Endothelial cell of umbilical vein (primary cell): Measurements from ENCODE around the gene STAT2. TPM values are rescaled to one million over a fixed set of nuclear protein-coding genes. Genes with fewer than 3 reads are reported as not detected.

Experiments
- BruUV-seq: library from RNA; stranded (reverse); fragments of 400-500 nt; replicated peaks from 2 replicates; lab custom pipeline; 2021; lab: Mats Ljungman, UMichigan
- CTCF ChIA-PET: fragments of 300-600, 350-600 bp; sonication (Branson Sonifier 250); formaldehyde crosslinking; loops from one replicate; lab custom pipeline; 2021; ENCODE audit warnings: antibody characterized with exemption, inconsistent platforms; lab: Charles Lee
- POLR2A ChIA-PET: fragments of 300-600, 350-600 bp; sonication (Branson Sonifier 250); formaldehyde crosslinking; loops from one replicate; lab custom pipeline; 2021; ENCODE audit warnings: antibody characterized with exemption, inconsistent platforms; lab: Charles Lee
- DNase-seq: peaks from one replicate; pipeline ENCODE4 v3.0.0-alpha.2; 2011; ENCODE audit warnings: low read depth, low spot score
- FAIRE-seq: peaks from 2 replicates; lab custom pipeline; 2011; peaks lifted over from hg19 to GRCh38; lab: Jason Lieb, UNC
- H2AFZ ChIP-seq: 2 replicates; pipeline ENCODE4 v1.6.0; 2012; ENCODE audit warnings: low read depth, low read length, control low read depth, inconsistent platforms
- H3K27ac ChIP-seq: 2 replicates; pipeline ENCODE4 v1.5.1; 2011; ENCODE audit warnings: low read depth, mild to moderate bottlenecking, control low read depth, low read length, moderate library complexity; ENCODE audit not compliant: insufficient read depth
- H3K27me3 ChIP-seq, 2 experiments: 2 replicates each; pipeline versions ENCODE4 v1.6.0 to v1.6.1; 2011; ENCODE audit warnings: low read length in 2 of 2, mixed read lengths in 1 of 2; ENCODE audit not compliant: control insufficient read depth in 2 of 2, insufficient read depth in 2 of 2
- H3K36me3 ChIP-seq, 2 experiments: 2 replicates in 1 of 2; 3 replicates in 1 of 2; pipeline ENCODE4 v1.5.1; 2011; ENCODE audit warnings: low read length in 2 of 2, mild to moderate bottlenecking in 1 of 2, moderate library complexity in 1 of 2; ENCODE audit not compliant: control insufficient read depth in 2 of 2, insufficient read depth in 2 of 2; ENCODE audit errors: extremely low read depth in 1 of 2
- H3K4me1 ChIP-seq: 3 replicates; pipeline ENCODE4 v1.5.1; 2011; ENCODE audit warnings: mild to moderate bottlenecking, low read length; ENCODE audit not compliant: control insufficient read depth, insufficient read depth; ENCODE audit errors: extremely low read depth
- H3K4me2 ChIP-seq: 2 replicates; pipeline ENCODE4 v1.6.1; 2011; ENCODE audit warnings: low read length, control low read depth, mixed read lengths; ENCODE audit not compliant: insufficient read depth
- H3K4me3 ChIP-seq, 3 experiments: fragments of 200-600 bp in 1 of 3; sonication (generic), shearing (Covaris generic) in 1 of 3; replicated peaks in 1 of 3; 2 replicates each; pipeline ENCODE4 v1.5.1; 2011 to 2016; ENCODE audit warnings: control low read depth in 3 of 3, low read length in 3 of 3, mild to moderate bottlenecking in 2 of 3, inconsistent platforms in 1 of 3, low read depth in 1 of 3, moderate library complexity in 1 of 3; ENCODE audit not compliant: insufficient read depth in 1 of 3
- H3K79me2 ChIP-seq: 2 replicates; pipeline ENCODE4 v1.6.0; 2012; ENCODE audit warnings: low read length, inconsistent platforms; ENCODE audit not compliant: control insufficient read depth, insufficient read depth
- H3K9ac ChIP-seq: replicated peaks from 2 replicates; pipeline ENCODE3; 2011; ENCODE audit warnings: low read length, control low read depth; ENCODE audit not compliant: insufficient read depth; ENCODE audit errors: extremely low read depth
- H3K9me1 ChIP-seq: replicated peaks from 3 replicates; pipeline ENCODE4 v1.6.0; 2011; ENCODE audit warnings: mild to moderate bottlenecking, low read length; ENCODE audit not compliant: control insufficient read depth, insufficient read depth; ENCODE audit errors: extremely low read depth
- H3K9me3 ChIP-seq: replicated peaks from 2 replicates; pipeline ENCODE4 v1.5.1; 2012; ENCODE audit warnings: low read length, inconsistent platforms; ENCODE audit not compliant: control insufficient read depth, insufficient read depth
- H4K20me1 ChIP-seq: replicated peaks from 2 replicates; pipeline ENCODE3; 2011; ENCODE audit warnings: mild to moderate bottlenecking, low read length; ENCODE audit not compliant: control insufficient read depth, insufficient read depth; ENCODE audit errors: extremely low read depth
- FOS ChIP-seq: IDR thresholded peaks from 2 replicates; pipeline ENCODE4 v1.6.1; 2011; ENCODE audit warnings: mild to moderate bottlenecking, low read length, moderate library complexity, borderline replicate concordance; ENCODE audit not compliant: insufficient read depth
- GATA2 ChIP-seq: IDR thresholded peaks from 2 replicates; pipeline ENCODE4 v1.7.0; 2011; ENCODE audit warnings: low read depth, mild to moderate bottlenecking, moderate library complexity, mixed read lengths, low read length; ENCODE audit not compliant: insufficient read length, insufficient read depth
- JUN ChIP-seq: IDR thresholded peaks from 2 replicates; pipeline ENCODE4 v1.6.1; 2011; ENCODE audit warnings: borderline replicate concordance, low read depth; ENCODE audit not compliant: insufficient read length, insufficient read depth
- MAX ChIP-seq: IDR thresholded peaks from 2 replicates; pipeline ENCODE4 v1.6.1; 2011; ENCODE audit not compliant: insufficient read depth, insufficient read length
- dilution Hi-C: fragments of 300-500 bp; cut with MboI; formaldehyde crosslinking; loops from one replicate; pipeline ENCODE4 v1.15.0; 2019; ENCODE audit warnings: low sequenced_read_pairs; ENCODE audit not compliant: extremely low pct_ligation_motif_present
- intact Hi-C: fragments of 100-400 bp; cut with micrococcal nuclease; formaldehyde crosslinking; loops from one replicate; pipeline ENCODE4 v1.10.0; 2022
- polyA plus RNA-seq, 4 experiments: library from polyadenylated mRNA; depleted of rRNA in 3 of 4; stranded (reverse) in 3 of 4; unstranded in 1 of 4; fragments of >200 nt; gene quantifications; 2 replicates each; pipeline versions ENCODE4 v1.2.1 to v1.2.3, GENCODE V29; 2011 to 2012; ENCODE audit warnings: missing spikeins in 1 of 4
- total RNA-seq: library from RNA; stranded (reverse); gene quantifications from 2 replicates; pipeline ENCODE4 v1.2.3, GENCODE V29; 2021
- TF ChIP-seq, protein P1 (sequence below), 2 donors: IDR thresholded peaks; 1 replicate in 1 of 2; 2 replicates in 1 of 2; pipeline ENCODE4 v1.5.1; 2011; ENCODE audit warnings: low read length in 2 of 2, mild to moderate bottlenecking in 2 of 2, moderate library complexity in 2 of 2, control low read depth in 1 of 2, inconsistent platforms in 1 of 2, low read depth in 1 of 2; ENCODE audit not compliant: insufficient read depth in 1 of 2; ENCODE audit errors: extremely low read depth in 1 of 2

Gene STAT2
- total and polyA plus RNA-seq, 2 donors (not counting 3 experiments of a cell fraction or from before 2014, with no cell fraction given) = 62.8 to 66.5 TPM

DNA sequence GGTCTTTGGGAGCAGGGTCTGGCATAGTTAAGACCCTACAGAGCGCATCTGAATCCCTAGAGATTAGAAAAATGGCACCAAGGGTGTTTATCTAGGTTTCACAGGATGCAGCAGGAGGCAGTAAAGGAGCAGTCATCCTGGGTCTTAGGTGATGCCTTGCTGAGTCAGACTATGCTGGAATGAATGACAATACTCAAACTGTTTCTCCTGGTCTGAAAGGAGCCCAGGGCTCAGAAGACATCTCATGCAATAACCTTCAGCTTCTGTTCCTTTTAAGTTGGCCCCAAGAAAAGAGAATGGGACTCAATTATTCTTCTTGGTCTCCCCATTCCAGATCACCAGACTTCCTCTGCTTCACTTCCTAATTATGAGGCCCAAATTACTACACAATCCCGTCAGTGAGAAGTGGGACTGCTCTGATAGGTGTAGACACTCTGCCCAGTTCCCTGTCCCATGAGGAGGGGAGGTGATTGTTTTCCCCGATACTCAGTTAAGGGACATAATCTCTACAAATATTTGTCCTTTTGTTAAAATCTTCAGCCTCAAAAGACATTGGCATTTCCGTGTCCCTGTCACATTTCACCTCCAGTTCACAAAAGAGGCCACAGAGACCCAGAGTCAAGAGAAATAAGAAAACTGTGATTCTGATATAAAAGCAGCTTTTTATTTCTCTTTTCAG is 17.5 kb upstream of the STAT2 start:
- Histone ChIP-seq H3K4me1 (peaks cover 13% of the 10 kb centered on the region), H3K27ac (no peak overlapping the region), H3K9ac (no peak overlapping the region), H3K36me3 (no peaks in the 10 kb centered on the region), H2AFZ (peak overlapping the region; percentile 69), H3K4me3 (no peak overlapping the region), H3K79me2 (no peaks in the 10 kb centered on the region), H4K20me1 (no peaks in the 10 kb centered on the region), H3K4me2 (no peak overlapping the region), H3K27me3 (no peaks in the 10 kb centered on the region), H3K9me3 (no peaks in the 10 kb centered on the region), H3K9me1 (no peaks in the 10 kb centered on the region)
- POLR2A ChIA-PET = no interaction called here
- DNase-seq (peak; percentile 29), FAIRE-seq (peak; percentile 88)
- intact Hi-C loops (loop anchor here (1.0 kb wide), 1 partner anchor 87 kb away; no protein-coding TSS in a partner anchor), dilution Hi-C loops (no loop called here)
- no TSS peak for BruUV-seq
- TF ChIP-seq FOS (peak; percentile 66), GATA2 (peak; percentile 40), JUN (no peak), MAX (no peak)
- TF ChIP-seq, protein P1, sequence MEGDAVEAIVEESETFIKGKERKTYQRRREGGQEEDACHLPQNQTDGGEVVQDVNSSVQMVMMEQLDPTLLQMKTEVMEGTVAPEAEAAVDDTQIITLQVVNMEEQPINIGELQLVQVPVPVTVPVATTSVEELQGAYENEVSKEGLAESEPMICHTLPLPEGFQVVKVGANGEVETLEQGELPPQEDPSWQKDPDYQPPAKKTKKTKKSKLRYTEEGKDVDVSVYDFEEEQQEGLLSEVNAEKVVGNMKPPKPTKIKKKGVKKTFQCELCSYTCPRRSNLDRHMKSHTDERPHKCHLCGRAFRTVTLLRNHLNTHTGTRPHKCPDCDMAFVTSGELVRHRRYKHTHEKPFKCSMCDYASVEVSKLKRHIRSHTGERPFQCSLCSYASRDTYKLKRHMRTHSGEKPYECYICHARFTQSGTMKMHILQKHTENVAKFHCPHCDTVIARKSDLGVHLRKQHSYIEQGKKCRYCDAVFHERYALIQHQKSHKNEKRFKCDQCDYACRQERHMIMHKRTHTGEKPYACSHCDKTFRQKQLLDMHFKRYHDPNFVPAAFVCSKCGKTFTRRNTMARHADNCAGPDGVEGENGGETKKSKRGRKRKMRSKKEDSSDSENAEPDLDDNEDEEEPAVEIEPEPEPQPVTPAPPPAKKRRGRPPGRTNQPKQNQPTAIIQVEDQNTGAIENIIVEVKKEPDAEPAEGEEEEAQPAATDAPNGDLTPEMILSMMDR (IDR thresholded peaks at IDR 0.05; ENCODE audit: extremely low read depth in 1 of 2, insufficient read depth in 1 of 2, low read depth in 1 of 2, low read length in 2 of 2) = peak in 1 of 2 donors; percentile 18
- CTCF ChIA-PET = interaction anchor here (0.8 to 3.7 kb wide), 3 partner anchors 9 to 86 kb away, joined by 3 to 15 read pairs (median 3); no protein-coding TSS in a partner anchor
